ENCODE results near the gene USP46. TPM values are rescaled to one million over a fixed set of nuclear protein-coding genes. Genes with fewer than 3 reads are reported as not detected.

USP46 gene
- total RNA-seq, 6 donors from 2014 or later = 4.2 to 14.0 (median 8.2) TPM

DNA sequence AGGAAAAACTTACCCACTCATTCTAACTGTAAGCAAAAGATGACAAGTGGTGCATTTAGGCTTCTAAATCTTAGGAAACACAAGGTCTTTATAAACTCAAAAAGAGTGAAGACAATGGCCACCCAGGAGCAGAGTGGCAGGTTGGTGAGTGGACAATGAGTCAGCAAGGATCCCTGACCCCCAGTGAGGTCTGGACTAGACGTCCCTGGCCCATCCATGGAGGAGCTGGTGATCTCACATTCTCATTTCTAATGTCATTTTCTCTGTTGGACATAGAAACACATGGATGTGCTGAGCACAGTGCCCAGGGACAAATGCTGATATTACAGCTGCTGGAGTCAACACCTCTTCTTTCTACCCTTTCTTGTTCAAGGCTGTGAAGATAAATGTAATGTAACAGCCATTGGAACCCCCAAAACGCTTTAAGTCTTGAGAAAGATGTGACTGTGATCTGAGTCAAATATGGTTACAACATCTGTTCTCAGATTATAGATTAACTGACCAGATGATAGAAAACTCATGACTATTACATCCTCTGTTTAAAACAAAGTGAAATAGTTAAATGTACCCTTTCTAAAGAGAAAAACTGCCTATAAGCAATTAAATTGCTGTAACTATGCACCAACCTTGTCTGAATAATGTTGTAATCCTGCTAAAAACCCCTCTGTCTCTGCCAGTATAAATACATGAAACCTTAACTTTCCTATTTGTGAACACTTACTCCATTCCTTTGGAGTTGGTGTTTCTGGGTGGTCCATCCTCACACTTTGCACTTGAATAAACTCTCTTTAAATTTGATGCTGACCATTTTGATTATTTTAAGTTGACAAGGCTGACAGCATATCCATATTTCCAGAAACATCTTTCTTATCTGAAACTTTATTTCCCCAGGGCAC lies 92.7 kb downstream of the USP46 start:
- no peaks in the 10 kb centered on the region for H3K36me3 ChIP-seq
- no peak for DNase-seq
- no peaks in the 10 kb centered on the region for H3K9me3 ChIP-seq
- no peak for TF ChIP-seq POLR2A (IDR thresholded peaks at IDR 0.05)
- TF ChIP-seq, protein P1, sequence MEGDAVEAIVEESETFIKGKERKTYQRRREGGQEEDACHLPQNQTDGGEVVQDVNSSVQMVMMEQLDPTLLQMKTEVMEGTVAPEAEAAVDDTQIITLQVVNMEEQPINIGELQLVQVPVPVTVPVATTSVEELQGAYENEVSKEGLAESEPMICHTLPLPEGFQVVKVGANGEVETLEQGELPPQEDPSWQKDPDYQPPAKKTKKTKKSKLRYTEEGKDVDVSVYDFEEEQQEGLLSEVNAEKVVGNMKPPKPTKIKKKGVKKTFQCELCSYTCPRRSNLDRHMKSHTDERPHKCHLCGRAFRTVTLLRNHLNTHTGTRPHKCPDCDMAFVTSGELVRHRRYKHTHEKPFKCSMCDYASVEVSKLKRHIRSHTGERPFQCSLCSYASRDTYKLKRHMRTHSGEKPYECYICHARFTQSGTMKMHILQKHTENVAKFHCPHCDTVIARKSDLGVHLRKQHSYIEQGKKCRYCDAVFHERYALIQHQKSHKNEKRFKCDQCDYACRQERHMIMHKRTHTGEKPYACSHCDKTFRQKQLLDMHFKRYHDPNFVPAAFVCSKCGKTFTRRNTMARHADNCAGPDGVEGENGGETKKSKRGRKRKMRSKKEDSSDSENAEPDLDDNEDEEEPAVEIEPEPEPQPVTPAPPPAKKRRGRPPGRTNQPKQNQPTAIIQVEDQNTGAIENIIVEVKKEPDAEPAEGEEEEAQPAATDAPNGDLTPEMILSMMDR (IDR thresholded peaks at IDR 0.05) = no peak
- TF ChIP-seq EP300 (IDR thresholded peaks at IDR 0.05) = no peak
- TF ChIP-seq POLR2AphosphoS5 (IDR thresholded peaks at IDR 0.05) = no peak
- 67 to 70% methylated on average over 2 of the region's 2 CpGs for WGBS, 2 donors
- no peak for ATAC-seq (ENCODE audit: low FRiP score in 2 of 2)
- no peak overlapping the region for H3K27ac ChIP-seq
- H3K27me3 ChIP-seq = no peaks in the 10 kb centered on the region
- H3K4me1 ChIP-seq = no peaks in the 10 kb centered on the region
- no peak overlapping the region for H3K4me3 ChIP-seq

- DNase-seq = no peak
- Histone ChIP-seq H3K4me3 (no peak overlapping the region), H3K27me3 (no peaks in the 10 kb centered on the region), H3K36me3 (no peaks in the 10 kb centered on the region), H3K4me1 (no peaks in the 10 kb centered on the region), H3K9me3 (no peaks in the 10 kb centered on the region), H3K27ac (no peak overlapping the region)
- TF ChIP-seq, protein P1 (IDR thresholded peaks at IDR 0.05) = no peak
- TF ChIP-seq POLR2AphosphoS5 (IDR thresholded peaks at IDR 0.05) = no peak
- no peak for TF ChIP-seq POLR2A (IDR thresholded peaks at IDR 0.05)
- no peak for TF ChIP-seq EP300 (IDR thresholded peaks at IDR 0.05)
- no peak for ATAC-seq (ENCODE audit: low FRiP score in 2 of 2)
- WGBS, 2 donors = 93 to 97% methylated on average over 1 of the region's 1 CpG
Observed at GRCh38 chr4:52560844-52561280, 98.2 kb downstream of the USP46 start.

- Histone ChIP-seq H3K4me1 (peaks cover 0 to 4% (median 0%) of the 10 kb centered on the region in 4 donors), H3K36me3 (no peaks in the 10 kb centered on the region), H3K4me3 (no peak overlapping the region), H3K27ac (no peak overlapping the region), H3K27me3 (no peaks in the 10 kb centered on the region), H3K9me3 (no peaks in the 10 kb centered on the region)
- DNase-seq (no peak), ATAC-seq (ENCODE audit: low FRiP score in 2 of 2) (no peak)
- 52 to 74% methylated on average over 7 of the region's 7 CpGs for WGBS, 2 donors
- TF ChIP-seq, protein P1 (IDR thresholded peaks at IDR 0.05) = no peak
- TF ChIP-seq POLR2A (IDR thresholded peaks at IDR 0.05) (no peak), POLR2AphosphoS5 (IDR thresholded peaks at IDR 0.05) (no peak), EP300 (IDR thresholded peaks at IDR 0.05) (no peak)
Observed at GRCh38 chr4:52555356-52555716, 103.8 kb downstream of the USP46 start.

- no peak overlapping the region for H3K4me3 ChIP-seq
- peaks cover 0 to 4% (median 0%) of the 10 kb centered on the region in 4 donors for H3K4me1 ChIP-seq
- no peak for TF ChIP-seq EP300 (IDR thresholded peaks at IDR 0.05)
- TF ChIP-seq POLR2A (IDR thresholded peaks at IDR 0.05) = no peak
- TF ChIP-seq POLR2AphosphoS5 (IDR thresholded peaks at IDR 0.05) = no peak
- TF ChIP-seq, protein P1 (IDR thresholded peaks at IDR 0.05) = no peak
- no peaks in the 10 kb centered on the region for H3K9me3 ChIP-seq
- 33 to 43% methylated on average over 5 of the region's 5 CpGs for WGBS, 2 donors
- no peak overlapping the region for H3K27ac ChIP-seq
- ATAC-seq (ENCODE audit: low FRiP score in 2 of 2) (no peak), DNase-seq (no peak)
- no peaks in the 10 kb centered on the region for H3K27me3 ChIP-seq
- no peaks in the 10 kb centered on the region for H3K36me3 ChIP-seq
Observed at GRCh38 chr4:52554612-52555355, 104.3 kb downstream of the USP46 start.
